ENCODE data around the gene SOX21. TPM values are rescaled to one million over a fixed set of nuclear protein-coding genes. Genes with fewer than 3 reads are reported as not detected.
"Not testable (repeated sequence)": the region's sequence is repeated elsewhere in the genome, so short reads cannot be mapped to it uniquely, and the experiment has no call there.

The SOX21 gene
- total RNA-seq, 1 donor from 2014 or later: 1.1 TPM

DNA sequence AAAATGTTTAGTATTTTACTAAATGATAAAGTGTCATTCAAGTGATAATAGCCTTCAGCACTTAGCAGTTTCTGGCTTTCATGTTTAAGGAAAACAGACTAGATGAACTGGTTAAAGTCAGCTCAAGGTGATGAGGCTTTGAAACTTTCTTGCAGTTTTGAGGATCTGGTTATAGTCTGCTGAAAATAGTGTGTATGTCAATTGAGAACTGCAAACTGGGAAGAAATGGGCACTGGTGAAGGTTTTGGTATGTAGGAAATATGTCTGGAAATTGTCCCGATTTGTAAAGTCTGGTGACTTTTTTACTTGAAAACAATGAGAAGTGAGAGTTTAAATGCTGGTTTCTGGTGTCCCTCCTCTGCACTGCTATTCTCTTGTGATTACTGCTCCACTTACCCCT lies 36.8 kb upstream of the SOX21 start:
- FAIRE-seq: no peak

DNA sequence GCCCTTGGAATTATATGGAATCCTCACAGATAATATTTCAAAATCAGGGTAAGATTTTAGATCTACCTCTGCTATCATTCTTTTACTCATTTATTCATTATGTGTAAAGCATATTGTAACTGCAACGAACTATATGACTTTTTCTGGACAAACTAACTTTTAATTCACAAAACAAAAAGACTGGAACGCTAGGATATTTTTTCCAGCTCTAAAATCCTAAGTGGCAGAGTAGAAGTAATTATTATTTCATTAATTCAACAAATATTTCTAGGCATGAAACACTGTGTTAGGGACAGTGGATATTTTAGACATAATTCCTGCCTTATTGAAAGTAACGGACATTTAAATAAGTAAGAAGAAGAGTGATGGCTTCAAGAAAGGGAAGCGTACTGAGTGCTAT lies 26.9 kb upstream of the SOX21 start:
- Histone ChIP-seq H3K36me3 (ENCODE audit: control insufficient read depth, insufficient read depth, low read length) (no peaks in the 10 kb centered on the region), H3K4me3 (ENCODE audit: low read depth, low read length) (no peak overlapping the region), H3K27me3 (ENCODE audit: control insufficient read depth, insufficient read depth, low read length) (no peaks in the 10 kb centered on the region)
- DNase-seq (ENCODE audit: low read depth): no peak
- no peak for FAIRE-seq
- no peak for TF ChIP-seq CTCF (IDR thresholded peaks at IDR 0.05; ENCODE audit: insufficient read depth, low read length, severe bottlenecking)

More for the DNA sequence above, 36.8 kb upstream of the SOX21 start:
- Histone ChIP-seq H3K27me3 (ENCODE audit: control insufficient read depth, insufficient read depth, low read length) (no peaks in the 10 kb centered on the region), H3K4me3 (ENCODE audit: low read depth, low read length) (no peak overlapping the region), H3K36me3 (ENCODE audit: control insufficient read depth, insufficient read depth, low read length) (no peaks in the 10 kb centered on the region)
- DNase-seq (ENCODE audit: low read depth): no peak
- TF ChIP-seq CTCF (IDR thresholded peaks at IDR 0.05; ENCODE audit: insufficient read depth, low read length, severe bottlenecking): no peak

GRCh38 chr13:94731028-94731427 lies 18.7 kb upstream of the SOX21 start:
- TF ChIP-seq CTCF (IDR thresholded peaks at IDR 0.05; ENCODE audit: insufficient read depth, low read length, severe bottlenecking): no peak
- no peak for FAIRE-seq
- no peak for DNase-seq (ENCODE audit: low read depth)
- Histone ChIP-seq H3K27me3 (ENCODE audit: control insufficient read depth, insufficient read depth, low read length) (no peaks in the 10 kb centered on the region), H3K36me3 (ENCODE audit: control insufficient read depth, insufficient read depth, low read length) (no peaks in the 10 kb centered on the region), H3K4me3 (ENCODE audit: low read depth, low read length) (no peak overlapping the region)

DNA sequence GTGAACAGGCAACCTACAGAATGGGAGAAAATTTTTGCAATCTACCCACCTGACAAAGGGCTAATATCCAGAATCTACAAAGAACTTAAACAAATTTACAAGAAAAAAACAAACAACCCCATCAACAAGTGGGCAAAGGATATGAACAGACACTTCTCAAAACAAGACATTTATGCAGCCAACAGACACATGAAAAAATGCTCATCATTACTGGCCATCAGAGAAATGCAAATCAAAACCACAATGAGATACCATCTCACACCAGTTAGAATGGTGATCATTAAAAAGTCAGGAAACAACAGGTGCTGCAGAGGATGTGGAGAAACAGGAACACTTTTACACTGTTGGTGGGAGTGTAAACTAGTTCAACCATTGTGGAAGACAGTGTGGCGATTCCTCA lies 17.6 kb upstream of the SOX21 start:
- DNase-seq (ENCODE audit: low read depth); H3K36me3 ChIP-seq (ENCODE audit: control insufficient read depth, insufficient read depth, low read length); H3K27me3 ChIP-seq (ENCODE audit: control insufficient read depth, insufficient read depth, low read length); FAIRE-seq; H3K4me3 ChIP-seq (ENCODE audit: low read depth, low read length): not testable (repeated sequence)

DNA sequence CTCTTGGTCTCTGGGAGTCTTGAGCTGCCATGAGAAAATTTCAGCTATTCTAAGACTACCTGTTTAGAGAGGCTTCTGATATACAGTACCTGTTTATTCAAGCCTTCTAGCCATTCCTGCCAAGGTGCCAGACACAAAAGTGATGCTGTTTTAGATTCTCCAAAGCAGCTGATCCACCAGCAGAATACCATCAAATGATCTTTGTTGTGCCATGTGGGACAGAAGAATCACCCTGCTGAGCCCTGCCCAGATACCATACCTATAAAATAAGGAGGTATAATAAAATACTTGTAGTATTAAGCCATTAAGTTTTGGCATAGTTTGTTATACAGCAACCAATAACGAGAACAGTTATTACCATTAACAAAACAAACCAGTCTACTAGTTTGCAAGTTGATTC lies 14.1 kb upstream of the SOX21 start:
- FAIRE-seq: no peak
- Histone ChIP-seq H3K36me3 (ENCODE audit: control insufficient read depth, insufficient read depth, low read length) (no peaks in the 10 kb centered on the region), H3K4me3 (ENCODE audit: low read depth, low read length) (no peak overlapping the region), H3K27me3 (ENCODE audit: control insufficient read depth, insufficient read depth, low read length) (no peaks in the 10 kb centered on the region)
- DNase-seq (ENCODE audit: low read depth): no peak
- no peak for TF ChIP-seq CTCF (IDR thresholded peaks at IDR 0.05; ENCODE audit: insufficient read depth, low read length, severe bottlenecking)

- TF ChIP-seq CTCF (IDR thresholded peaks at IDR 0.05; ENCODE audit: insufficient read depth, low read length, severe bottlenecking): no peak
- FAIRE-seq (no peak), DNase-seq (ENCODE audit: low read depth) (no peak)
- no peaks in the 10 kb centered on the region for H3K36me3 ChIP-seq (ENCODE audit: control insufficient read depth, insufficient read depth, low read length)
- no peak overlapping the region for H3K4me3 ChIP-seq (ENCODE audit: low read depth, low read length)
- no peaks in the 10 kb centered on the region for H3K27me3 ChIP-seq (ENCODE audit: control insufficient read depth, insufficient read depth, low read length)
Observed at GRCh38 chr13:94722609-94723345, 10.4 kb upstream of the SOX21 start.

- not testable (repeated sequence) for FAIRE-seq; H3K36me3 ChIP-seq (ENCODE audit: control insufficient read depth, insufficient read depth, low read length); H3K27me3 ChIP-seq (ENCODE audit: control insufficient read depth, insufficient read depth, low read length); H3K4me3 ChIP-seq (ENCODE audit: low read depth, low read length); DNase-seq (ENCODE audit: low read depth)
Observed at GRCh38 chr13:94718697-94719096, 6.4 kb upstream of the SOX21 start.

Measured in bronchial epithelial cell (primary cell).